ENCODE data around the gene CACNA1C. TPM values are rescaled to one million over a fixed set of nuclear protein-coding genes. Genes with fewer than 3 reads are reported as not detected.
A peak's percentile ranks its signal among the peaks of the same experiment; 100 is the strongest.

CACNA1C gene
- total RNA-seq, 2 experiments from 2014 or later: 0.05 to 0.08 TPM

GRCh38 chr12:2687058-2687457 lies 634.3 kb downstream of the CACNA1C start:
- H3K27me3 Mint-ChIP-seq: no peaks in the 10 kb centered on the region
- DNase-seq (peak in 1 of 14 experiments; percentile 2), ATAC-seq (ENCODE audit: poor library complexity) (no peak)
- no peak overlapping the region for H3K27ac Mint-ChIP-seq
- no peak overlapping the region for H3K4me3 ChIP-seq (ENCODE audit: low read length)
- ChIA-PET CTCF (no interaction called here), POLR2A (no interaction called here)
- no peaks in the 10 kb centered on the region for H3K9me3 ChIP-seq (ENCODE audit: control insufficient read depth in 1 of 2, insufficient read depth in 1 of 2, low read length in 2 of 2)
- no peaks in the 10 kb centered on the region for H3K27me3 ChIP-seq (ENCODE audit: control insufficient read depth in 1 of 2, insufficient read depth in 2 of 2, low read length in 2 of 2)
- peaks cover 36% of the 10 kb centered on the region for H3K4me1 Mint-ChIP-seq (ENCODE audit: low read depth)
- no peak for TF ChIP-seq CTCF (IDR thresholded peaks at IDR 0.05)
- no peak overlapping the region for H3K4me3 Mint-ChIP-seq
- H3K27ac ChIP-seq (ENCODE audit: low read depth in 1 of 2, low read length in 2 of 2): no peak overlapping the region
- intact Hi-C loops (cut with DNase I, micrococcal nuclease): no loop called here
- peaks cover 11% of the 10 kb centered on the region for H3K36me3 Mint-ChIP-seq (ENCODE audit: low read depth)
- H3K4me1 ChIP-seq (ENCODE audit: insufficient read depth, low read length): peaks cover 25% of the 10 kb centered on the region
- no peaks in the 10 kb centered on the region for H3K9me3 Mint-ChIP-seq
- H3K36me3 ChIP-seq (ENCODE audit: insufficient read depth, low read length): no peaks in the 10 kb centered on the region

GRCh38 chr12:2687726-2688125 lies 634.9 kb downstream of the CACNA1C start:
- no peak overlapping the region for H3K4me3 ChIP-seq (ENCODE audit: low read length)
- Mint-ChIP-seq H3K4me3 (peak overlapping the region; percentile 17), H3K9me3 (no peaks in the 10 kb centered on the region), H3K4me1 (ENCODE audit: low read depth) (peaks cover 40% of the 10 kb centered on the region), H3K36me3 (ENCODE audit: low read depth) (peaks cover 14% of the 10 kb centered on the region), H3K27me3 (no peaks in the 10 kb centered on the region), H3K27ac (peak overlapping the region; percentile 70)
- H3K4me1 ChIP-seq (ENCODE audit: insufficient read depth, low read length): peaks cover 29% of the 10 kb centered on the region
- CTCF ChIA-PET: no interaction called here
- DNase-seq: no peak
- H3K36me3 ChIP-seq (ENCODE audit: insufficient read depth, low read length): no peaks in the 10 kb centered on the region
- no peak overlapping the region for H3K27ac ChIP-seq (ENCODE audit: low read depth in 1 of 2, low read length in 2 of 2)
- TF ChIP-seq CTCF (IDR thresholded peaks at IDR 0.05): no peak
- POLR2A ChIA-PET: no interaction called here
- no peak for ATAC-seq (ENCODE audit: poor library complexity)
- intact Hi-C loops (cut with DNase I, micrococcal nuclease): no loop called here
- no peaks in the 10 kb centered on the region for H3K27me3 ChIP-seq (ENCODE audit: control insufficient read depth in 1 of 2, insufficient read depth in 2 of 2, low read length in 2 of 2)
- no peaks in the 10 kb centered on the region for H3K9me3 ChIP-seq (ENCODE audit: control insufficient read depth in 1 of 2, insufficient read depth in 1 of 2, low read length in 2 of 2)

GRCh38 chr12:2688381-2688931 lies 635.7 kb downstream of the CACNA1C start:
- no peaks in the 10 kb centered on the region for H3K9me3 Mint-ChIP-seq
- Histone ChIP-seq H3K4me1 (ENCODE audit: insufficient read depth, low read length) (peaks cover 34% of the 10 kb centered on the region), H3K27ac (ENCODE audit: low read depth in 1 of 2, low read length in 2 of 2) (no peak overlapping the region), H3K4me3 (ENCODE audit: low read length) (no peak overlapping the region), H3K9me3 (ENCODE audit: control insufficient read depth in 1 of 2, insufficient read depth in 1 of 2, low read length in 2 of 2) (no peaks in the 10 kb centered on the region), H3K27me3 (ENCODE audit: control insufficient read depth in 1 of 2, insufficient read depth in 2 of 2, low read length in 2 of 2) (no peaks in the 10 kb centered on the region), H3K36me3 (ENCODE audit: insufficient read depth, low read length) (no peaks in the 10 kb centered on the region)
- intact Hi-C loops (cut with DNase I, micrococcal nuclease): no loop called here
- DNase-seq (peak in 1 of 14 experiments; percentile 10), ATAC-seq (ENCODE audit: poor library complexity) (no peak)
- POLR2A ChIA-PET: no interaction called here
- H3K36me3 Mint-ChIP-seq (ENCODE audit: low read depth): peaks cover 14% of the 10 kb centered on the region
- CTCF ChIA-PET: no interaction called here
- peak overlapping the region; percentile 95 for H3K4me3 Mint-ChIP-seq
- TF ChIP-seq CTCF (IDR thresholded peaks at IDR 0.05): no peak
- H3K27ac Mint-ChIP-seq: peak overlapping the region; percentile 70
- H3K27me3 Mint-ChIP-seq: no peaks in the 10 kb centered on the region
- peaks cover 43% of the 10 kb centered on the region for H3K4me1 Mint-ChIP-seq (ENCODE audit: low read depth)

Measured in CD4-positive, alpha-beta T cell (primary cell).